ENCODE data around the gene PKNOX2. TPM values are rescaled to one million over a fixed set of nuclear protein-coding genes. Genes with fewer than 3 reads are reported as not detected.

PKNOX2 gene
- total RNA-seq, 1 donor from 2014 or later, result not detected

DNA sequence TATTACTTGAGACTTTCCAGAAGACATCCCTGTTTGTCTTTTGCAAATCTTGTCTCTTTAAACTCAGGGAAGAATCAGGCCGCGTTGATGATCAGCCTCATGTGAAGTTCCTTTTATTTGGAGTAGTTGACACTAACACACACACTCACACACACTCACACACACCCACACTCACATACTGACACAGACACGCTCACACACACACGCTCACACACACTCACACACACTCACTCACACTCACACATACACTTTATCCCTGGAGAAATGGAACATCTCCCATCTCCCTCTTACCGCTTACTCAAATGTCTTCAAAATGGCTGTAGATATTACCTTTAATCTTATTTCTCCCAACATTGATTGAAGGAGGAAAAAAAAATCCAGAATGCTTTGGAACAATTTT lies 129.0 kb downstream of the PKNOX2 start:
- intact Hi-C loops (cut with micrococcal nuclease), result no loop called here
- ATAC-seq (ENCODE audit: low read depth) (no peak), DNase-seq (no peak)
- ChIA-PET CTCF (no interaction called here), POLR2A (no interaction called here)
- no peak overlapping the region for H3K27ac Mint-ChIP-seq
- H3K4me1 Mint-ChIP-seq, result no peaks in the 10 kb centered on the region
- H3K9me3 Mint-ChIP-seq, result no peaks in the 10 kb centered on the region
- TF ChIP-seq, protein P1, sequence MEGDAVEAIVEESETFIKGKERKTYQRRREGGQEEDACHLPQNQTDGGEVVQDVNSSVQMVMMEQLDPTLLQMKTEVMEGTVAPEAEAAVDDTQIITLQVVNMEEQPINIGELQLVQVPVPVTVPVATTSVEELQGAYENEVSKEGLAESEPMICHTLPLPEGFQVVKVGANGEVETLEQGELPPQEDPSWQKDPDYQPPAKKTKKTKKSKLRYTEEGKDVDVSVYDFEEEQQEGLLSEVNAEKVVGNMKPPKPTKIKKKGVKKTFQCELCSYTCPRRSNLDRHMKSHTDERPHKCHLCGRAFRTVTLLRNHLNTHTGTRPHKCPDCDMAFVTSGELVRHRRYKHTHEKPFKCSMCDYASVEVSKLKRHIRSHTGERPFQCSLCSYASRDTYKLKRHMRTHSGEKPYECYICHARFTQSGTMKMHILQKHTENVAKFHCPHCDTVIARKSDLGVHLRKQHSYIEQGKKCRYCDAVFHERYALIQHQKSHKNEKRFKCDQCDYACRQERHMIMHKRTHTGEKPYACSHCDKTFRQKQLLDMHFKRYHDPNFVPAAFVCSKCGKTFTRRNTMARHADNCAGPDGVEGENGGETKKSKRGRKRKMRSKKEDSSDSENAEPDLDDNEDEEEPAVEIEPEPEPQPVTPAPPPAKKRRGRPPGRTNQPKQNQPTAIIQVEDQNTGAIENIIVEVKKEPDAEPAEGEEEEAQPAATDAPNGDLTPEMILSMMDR (IDR thresholded peaks at IDR 0.05), result no peak
- H3K27me3 Mint-ChIP-seq, result peaks cover 8% of the 10 kb centered on the region
- no peaks in the 10 kb centered on the region for H3K36me3 Mint-ChIP-seq (ENCODE audit: low read depth)
- H3K4me3 Mint-ChIP-seq, result no peak overlapping the region

DNA sequence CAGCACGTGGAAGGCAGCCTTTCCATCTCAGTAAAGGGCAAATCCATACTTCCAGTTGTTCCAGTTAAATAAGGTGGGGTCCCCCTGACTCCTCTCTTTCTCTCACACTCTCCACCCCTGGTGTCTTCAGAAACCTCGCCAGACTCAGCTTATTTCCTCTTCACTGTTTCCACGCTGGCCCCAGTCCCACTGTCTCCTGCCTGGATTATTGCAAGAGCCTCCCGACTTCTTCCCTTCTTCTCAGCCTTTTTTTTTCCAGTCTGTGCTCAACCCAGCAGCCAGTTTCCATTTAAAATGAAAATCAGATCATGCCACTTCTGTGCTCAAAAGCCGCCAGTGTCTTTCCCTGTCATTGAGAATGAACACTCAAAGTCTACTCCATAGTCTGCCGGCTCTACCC lies 131.4 kb downstream of the PKNOX2 start:
- Mint-ChIP-seq H3K4me3 (no peak overlapping the region), H3K36me3 (ENCODE audit: low read depth) (no peaks in the 10 kb centered on the region), H3K4me1 (no peaks in the 10 kb centered on the region), H3K9me3 (no peaks in the 10 kb centered on the region), H3K27me3 (peaks cover 7% of the 10 kb centered on the region), H3K27ac (no peak overlapping the region)
- CTCF ChIA-PET, result no interaction called here
- POLR2A ChIA-PET, result no interaction called here
- TF ChIP-seq, protein P1 (IDR thresholded peaks at IDR 0.05), result no peak
- no peak for ATAC-seq (ENCODE audit: low read depth)
- no peak for DNase-seq
- intact Hi-C loops (cut with micrococcal nuclease), result no loop called here

DNA sequence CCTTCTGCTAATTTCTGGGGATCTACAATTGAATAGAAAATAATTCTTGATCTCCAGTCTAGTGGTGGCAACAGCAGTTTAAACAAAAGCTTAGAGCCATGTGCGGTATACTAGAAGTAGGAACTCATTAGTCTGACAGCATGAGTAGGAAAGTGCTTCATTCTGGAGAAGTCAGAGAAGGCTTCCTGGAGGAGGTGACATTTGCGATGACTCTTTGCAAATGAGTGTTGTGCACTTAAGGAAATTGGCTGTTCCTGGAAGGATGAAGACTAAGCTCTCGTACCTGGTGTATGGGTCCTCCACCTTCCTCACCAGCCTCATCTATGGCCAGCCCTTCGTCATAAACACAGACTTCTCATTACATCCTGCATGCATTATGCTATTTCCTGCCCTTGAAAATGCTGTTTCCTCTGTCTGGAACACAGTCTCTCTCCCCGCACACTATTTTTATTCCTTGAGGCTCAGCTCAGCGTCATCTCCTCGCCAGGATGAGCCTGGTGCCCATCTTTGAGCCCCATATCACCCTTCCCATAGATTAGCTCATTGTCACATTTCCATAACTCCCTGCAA lies 132.9 kb downstream of the PKNOX2 start:
- Mint-ChIP-seq H3K27me3 (no peaks in the 10 kb centered on the region), H3K9me3 (no peaks in the 10 kb centered on the region), H3K4me3 (no peak overlapping the region), H3K36me3 (ENCODE audit: low read depth) (no peaks in the 10 kb centered on the region), H3K27ac (no peak overlapping the region), H3K4me1 (no peaks in the 10 kb centered on the region)
- TF ChIP-seq, protein P1 (IDR thresholded peaks at IDR 0.05), result no peak
- DNase-seq (no peak), ATAC-seq (ENCODE audit: low read depth) (no peak)
- intact Hi-C loops (cut with micrococcal nuclease), result no loop called here
- CTCF ChIA-PET, result no interaction called here
- POLR2A ChIA-PET, result no interaction called here

DNA sequence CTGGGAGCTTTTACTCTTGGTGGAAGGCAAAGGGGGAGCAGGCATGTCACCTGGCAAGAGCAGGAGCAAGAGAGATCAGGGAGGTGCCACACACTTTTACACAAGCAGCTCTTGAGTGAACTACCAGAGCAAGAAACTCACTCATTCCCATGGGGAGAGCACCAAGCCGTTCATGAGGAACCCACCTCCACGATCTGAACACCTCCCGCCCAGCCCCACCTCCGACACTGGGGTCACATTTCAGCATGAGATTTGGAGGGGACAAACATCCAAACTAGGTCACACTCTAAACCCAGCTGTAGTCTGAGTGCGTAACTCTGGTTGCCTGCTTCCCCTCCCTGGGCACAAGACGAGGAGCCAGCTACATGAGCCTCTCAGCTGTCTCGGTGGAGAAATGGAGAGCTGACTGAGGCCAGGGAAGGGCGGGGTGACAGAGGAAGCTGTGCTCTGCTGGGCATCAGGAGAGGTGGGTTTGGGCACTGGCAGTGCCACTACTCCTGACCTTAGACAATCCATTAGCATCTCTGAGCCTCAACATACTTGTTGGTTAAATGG lies 134.6 kb downstream of the PKNOX2 start:
- POLR2A ChIA-PET, result no interaction called here
- Mint-ChIP-seq H3K27me3 (peaks cover 2% of the 10 kb centered on the region), H3K36me3 (ENCODE audit: low read depth) (no peaks in the 10 kb centered on the region), H3K4me3 (no peak overlapping the region), H3K9me3 (no peaks in the 10 kb centered on the region), H3K4me1 (no peaks in the 10 kb centered on the region), H3K27ac (no peak overlapping the region)
- CTCF ChIA-PET, result no interaction called here
- DNase-seq (no peak), ATAC-seq (ENCODE audit: low read depth) (no peak)
- TF ChIP-seq, protein P1 (IDR thresholded peaks at IDR 0.05), result no peak
- intact Hi-C loops (cut with micrococcal nuclease), result no loop called here

DNA sequence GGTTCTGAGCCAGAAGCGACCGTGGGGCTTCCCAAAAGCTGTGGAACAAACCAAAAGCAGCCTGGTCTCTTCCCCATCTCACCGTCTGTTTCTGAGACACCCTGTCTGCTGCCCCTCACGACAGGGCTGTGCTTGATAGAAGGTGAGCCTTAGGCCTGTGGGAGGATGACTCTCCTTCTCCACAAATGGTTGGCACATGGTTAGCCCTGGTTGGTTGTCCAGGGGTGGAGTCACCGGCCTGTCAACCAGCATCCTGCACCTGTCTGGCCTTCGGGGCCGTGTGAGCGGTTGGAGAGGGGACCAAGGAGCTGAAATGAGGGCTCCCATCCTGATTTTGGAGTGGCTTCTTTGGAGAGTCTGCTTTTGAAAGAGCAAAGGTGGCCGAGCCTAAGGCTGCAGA lies 135.3 kb downstream of the PKNOX2 start:
- no peaks in the 10 kb centered on the region for H3K36me3 Mint-ChIP-seq (ENCODE audit: low read depth)
- TF ChIP-seq, protein P1 (IDR thresholded peaks at IDR 0.05), result no peak
- intact Hi-C loops (cut with micrococcal nuclease), result no loop called here
- ChIA-PET POLR2A (no interaction called here), CTCF (no interaction called here)
- H3K27me3 Mint-ChIP-seq, result peaks cover 2% of the 10 kb centered on the region
- no peak overlapping the region for H3K27ac Mint-ChIP-seq
- DNase-seq, result no peak
- H3K9me3 Mint-ChIP-seq, result no peaks in the 10 kb centered on the region
- no peak for ATAC-seq (ENCODE audit: low read depth)
- no peak overlapping the region for H3K4me3 Mint-ChIP-seq
- no peaks in the 10 kb centered on the region for H3K4me1 Mint-ChIP-seq
